AG10803 (cell line): ENCODE results near the gene FARP1.

ENCODE experiments used
- DNase-seq: peaks from one replicate; pipeline ENCODE4 v3.0.0; 2010; ENCODE audit warnings: low read depth
- H3K4me3 ChIP-seq: 2 replicates; pipeline ENCODE4 v1.5.1; 2011; ENCODE audit warnings: mild to moderate bottlenecking, low read length, control low read depth
- CTCF ChIP-seq: conservative IDR thresholded peaks from 2 replicates; pipeline ENCODE4 v1.5.1; 2011; ENCODE audit warnings: mild to moderate bottlenecking, low read length, control low read depth, inconsistent platforms

FARP1 gene

GRCh38 chr13:98489446-98490194 is 346.7 kb downstream of the FARP1 start:
- no peak for DNase-seq
- H3K4me3 ChIP-seq, result no peak overlapping the region
- no peak for TF ChIP-seq CTCF

GRCh38 chr13:98490195-98490836 is 347.4 kb downstream of the FARP1 start:
- no peak for TF ChIP-seq CTCF
- H3K4me3 ChIP-seq, result no peak overlapping the region
- no peak for DNase-seq

- DNase-seq, result no peak
- no peak for TF ChIP-seq CTCF
- no peak overlapping the region for H3K4me3 ChIP-seq
Observed at GRCh38 chr13:98490866-98491265, 348.0 kb downstream of the FARP1 start.

- no peak overlapping the region for H3K4me3 ChIP-seq
- no peak for TF ChIP-seq CTCF
- DNase-seq, result peak; percentile 83
Observed at GRCh38 chr13:98492335-98493041, 349.6 kb downstream of the FARP1 start.

GRCh38 chr13:98493042-98493712 is 350.3 kb downstream of the FARP1 start:
- no peak overlapping the region for H3K4me3 ChIP-seq
- no peak for TF ChIP-seq CTCF
- peak; percentile 39 for DNase-seq

GRCh38 chr13:98494769-98495168 is 351.9 kb downstream of the FARP1 start:
- no peak overlapping the region for H3K4me3 ChIP-seq
- no peak for TF ChIP-seq CTCF
- DNase-seq, result no peak
